Measurements from ENCODE around the gene NDUFAF8.
A peak's percentile ranks its signal among the peaks of the same experiment; 100 is the strongest.
"Not testable (repeated sequence)": the region's sequence is repeated elsewhere in the genome, so short reads cannot be mapped to it uniquely, and the experiment has no call there.

Gene NDUFAF8

GRCh38 chr17:81223762-81224130 is 15.4 kb upstream of the NDUFAF8 start:
- DNase-seq: peak; percentile 77

- not testable (repeated sequence) for DNase-seq
Measured at GRCh38 chr17:81227630-81228029, 11.5 kb upstream of the NDUFAF8 start.

- peak; percentile 85 for DNase-seq
Measured at GRCh38 chr17:81228420-81228819, 10.7 kb upstream of the NDUFAF8 start.

- peak; percentile 33 for DNase-seq
Measured at GRCh38 chr17:81228834-81229665, 10.1 kb upstream of the NDUFAF8 start.

- DNase-seq: no peak
Measured at GRCh38 chr17:81229666-81229920, 9.5 kb upstream of the NDUFAF8 start.

- DNase-seq: no peak
Measured at GRCh38 chr17:81230043-81230820, 8.9 kb upstream of the NDUFAF8 start.

- no peak for DNase-seq
Measured at GRCh38 chr17:81231121-81231645, 7.9 kb upstream of the NDUFAF8 start.

GRCh38 chr17:81231766-81232581 is 7.1 kb upstream of the NDUFAF8 start:
- no peak for DNase-seq

- DNase-seq: no peak
Measured at GRCh38 chr17:81232616-81233241, 6.4 kb upstream of the NDUFAF8 start.

GRCh38 chr17:81233316-81233715 is 5.8 kb upstream of the NDUFAF8 start:
- DNase-seq: no peak

- no peak for DNase-seq
Measured at GRCh38 chr17:81233811-81234505, 5.2 kb upstream of the NDUFAF8 start.

- DNase-seq: no peak
Measured at GRCh38 chr17:81234506-81234855, 4.6 kb upstream of the NDUFAF8 start.

- no peak for DNase-seq
Measured at GRCh38 chr17:81234940-81235821, 3.9 kb upstream of the NDUFAF8 start.

GRCh38 chr17:81235822-81236740 is 3.0 kb upstream of the NDUFAF8 start:
- DNase-seq: no peak

GRCh38 chr17:81236784-81237183 is 2.3 kb upstream of the NDUFAF8 start:
- DNase-seq: no peak

GRCh38 chr17:81237591-81238489 is 1.3 kb upstream of the NDUFAF8 start:
- DNase-seq: no peak

- DNase-seq: no peak
Measured at GRCh38 chr17:81238490-81238814, 666 bp upstream of the NDUFAF8 start.

- DNase-seq: peak; percentile 17
Measured at GRCh38 chr17:81239714-81240555, 817 bp downstream of the NDUFAF8 start.

All from MV-4-11 (cell line).